Measurements from ENCODE around the gene NKX3-2. TPM values are rescaled to one million over a fixed set of nuclear protein-coding genes. Genes with fewer than 3 reads are reported as not detected.

NKX3-2 gene
- total and polyA plus RNA-seq, 2 of the 4 experiments (the other 2 are of a cell fraction): 0.05 TPM; not detected in 1

DNA sequence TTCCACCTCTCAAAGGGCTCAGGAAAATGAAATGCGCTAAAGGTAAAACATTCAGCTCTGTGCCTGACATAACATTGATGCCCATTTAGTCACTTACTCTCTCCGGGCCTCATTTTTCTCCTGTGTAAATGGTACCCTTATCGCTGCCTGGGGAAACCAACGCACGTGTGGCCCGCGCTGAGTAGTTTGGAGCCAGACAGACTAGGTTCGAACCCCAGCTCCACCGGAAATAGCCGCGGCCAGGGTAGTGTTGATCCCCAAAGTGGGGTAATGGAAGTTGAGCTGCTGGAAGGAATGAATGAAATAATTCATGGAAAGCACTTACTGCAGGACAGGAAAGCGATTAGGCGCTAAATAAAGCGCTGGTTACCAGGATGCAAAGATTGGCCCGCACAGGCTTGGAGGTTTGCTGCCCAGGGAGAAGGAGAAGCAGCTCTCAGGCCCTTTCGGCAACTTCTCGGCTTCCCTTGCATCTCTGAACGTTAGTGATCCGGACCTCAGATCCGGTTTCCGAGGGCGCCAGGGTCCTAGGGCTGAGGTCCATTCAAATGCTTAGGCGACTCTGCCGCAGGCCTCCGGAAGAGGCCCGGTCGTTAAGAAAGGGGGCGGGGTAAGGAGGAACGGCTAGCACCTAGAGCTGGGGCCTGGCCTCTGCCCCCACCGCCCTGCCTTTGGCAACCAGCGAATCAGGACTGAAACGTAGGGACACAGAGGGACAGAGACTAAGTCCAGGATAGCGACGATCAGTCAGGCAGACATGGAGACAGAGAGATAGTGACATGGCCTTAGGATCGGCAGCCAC, 13.3 kb downstream of the NKX3-2 start:
- ChIA-PET CTCF (no interaction called here), POLR2A (ENCODE audit: unreplicated experiment) (no interaction called here)
- Histone ChIP-seq H3K36me3 (ENCODE audit: control insufficient read depth, insufficient read depth, low read length) (no peaks in the 10 kb centered on the region), H3K9me1 (ENCODE audit: insufficient read depth, low read length) (no peaks in the 10 kb centered on the region), H4K20me1 (ENCODE audit: insufficient read depth, low read length) (no peaks in the 10 kb centered on the region; the same call in 1 of the 2 replicates), H2BK120ac (ENCODE audit: low read depth, low read length) (no peak overlapping the region), H3K14ac (replicated peaks; ENCODE audit: low read depth, low read length) (no peak overlapping the region), H3K9me3 (ENCODE audit: control insufficient read depth, insufficient read depth, low read length) (peaks cover 6% of the 10 kb centered on the region), H3K18ac (ENCODE audit: low read depth, low read length) (no peak overlapping the region), H2BK15ac (ENCODE audit: low read depth, low read length) (no peak overlapping the region), H2AK9ac (replicated peaks; ENCODE audit: low read depth, low read length, poor library complexity) (no peak overlapping the region), H2AFZ (replicated peaks; ENCODE audit: low read length, poor library complexity) (no peak overlapping the region), H3K23ac (ENCODE audit: low read depth, low read length) (no peak overlapping the region), H3K4me1 (ENCODE audit: control insufficient read depth, insufficient read depth, low read length) (no peaks in the 10 kb centered on the region), H3K4me3 (ENCODE audit: insufficient read depth, low read depth, low read length) (no peak overlapping the region), H2AK5ac (ENCODE audit: low read depth, low read length) (no peak overlapping the region), H3K9ac (ENCODE audit: low read depth, low read length) (no peak overlapping the region), H3K4ac (ENCODE audit: low read depth, low read length) (no peak overlapping the region), H2BK5ac (ENCODE audit: low read depth, low read length, poor library complexity, severe bottlenecking) (no peak overlapping the region), H3K4me2 (ENCODE audit: low read depth, low read length) (no peak overlapping the region), H4K5ac (ENCODE audit: low read depth, low read length) (no peak overlapping the region), H3K79me1 (ENCODE audit: low read depth in 1 of 2, low read length in 2 of 2) (no peaks in the 10 kb centered on the region), H4K8ac (ENCODE audit: low read depth in 2 of 2, low read length in 2 of 2) (no peak overlapping the region), H3K27me3 (ENCODE audit: control insufficient read depth, insufficient read depth, low read length) (peaks cover 96% of the 10 kb centered on the region), H4K91ac (ENCODE audit: insufficient read depth, low read depth, low read length) (no peak overlapping the region), H3K56ac (ENCODE audit: extremely low read depth, insufficient read depth, low read length) (no peak overlapping the region), H2BK20ac (ENCODE audit: low read depth, low read length) (no peak overlapping the region), H3K27ac (ENCODE audit: insufficient read depth, low read length) (no peak overlapping the region)
- dilution Hi-C loops (cut with HindIII; ENCODE audit: low sequenced_read_pairs, unreplicated experiment): no loop called here
- 16% methylated on average over 19 of the region's 35 CpGs; no CpG with 5 or more reads in 1 of the 2 experiments for WGBS, 2 experiments (ENCODE audit: extremely low coverage in 2 of 2, insufficient read length in 1 of 2)
- ATAC-seq (ENCODE audit: low read depth) (no peak), DNase-seq (no peak)
- in situ Hi-C loops (cut with MboI; ENCODE audit: low sequenced_read_pairs): no loop called here
- intact Hi-C loops (cut with micrococcal nuclease): no loop called here
- no peak for TF ChIP-seq RFX5 (IDR thresholded peaks at IDR 0.05; ENCODE audit: low read depth, low read length)
- TF ChIP-seq MXI1 (IDR thresholded peaks at IDR 0.05; ENCODE audit: borderline replicate concordance, low read depth, low read length): no peak
- TF ChIP-seq NFE2L2 (IDR thresholded peaks at IDR 0.05; ENCODE audit: low read depth, low read length): no peak
- no peak for TF ChIP-seq POLR2A (IDR thresholded peaks at IDR 0.05; ENCODE audit: low read depth, low read length)
- TF ChIP-seq MAZ (IDR thresholded peaks at IDR 0.05; ENCODE audit: borderline replicate concordance, low read depth, low read length): no peak
- no peak for TF ChIP-seq BHLHE40 (IDR thresholded peaks at IDR 0.05; ENCODE audit: low read depth, low read length)
- TF ChIP-seq USF2 (IDR thresholded peaks at IDR 0.05; ENCODE audit: low read depth, low read length): no peak
- TF ChIP-seq CTCF (conservative IDR thresholded peaks at IDR 0.05; ENCODE audit: low read depth, low read length): no peak
- TF ChIP-seq SMC3 (IDR thresholded peaks at IDR 0.05; ENCODE audit: low read depth, low read length): no peak
- BruUV-seq (replicated peaks): no TSS peak
